HAP-1 (cell line): ENCODE data around the gene POLH.
"Not testable (repeated sequence)": the region's sequence is repeated elsewhere in the genome, so short reads cannot be mapped to it uniquely, and the experiment has no call there.

Experiments used
- DNase-seq, 2 experiments: peaks; one replicate each; pipeline ENCODE4 v3.0.0-alpha.2; 2016 to 2020; ENCODE audit warnings: low spot score in 2 of 2
- H3K27me3 ChIP-seq: fragments of 250-450 bp; sonication (Bioruptor Pico); 2 replicates; pipeline ENCODE4 v1.5.1; 2020; ENCODE audit warnings: low read depth, mild to moderate bottlenecking, moderate library complexity
- H3K36me3 ChIP-seq: fragments of 250-450 bp; sonication (Bioruptor Pico); replicated peaks from 2 replicates; pipeline ENCODE4 v1.5.1; 2020; ENCODE audit warnings: mild to moderate bottlenecking
- H3K4me1 ChIP-seq: fragments of 250-450 bp; sonication (Bioruptor Pico); 2 replicates; pipeline ENCODE4 v1.5.1; 2020; ENCODE audit warnings: mild to moderate bottlenecking
- H3K4me3 ChIP-seq: fragments of 250-450 bp; sonication (Bioruptor Pico); 2 replicates; pipeline ENCODE4 v1.5.1; 2020; ENCODE audit warnings: mild to moderate bottlenecking, moderate library complexity
- H3K9me3 ChIP-seq: fragments of 250-450 bp; sonication (Bioruptor Pico); 2 replicates; pipeline ENCODE4 v1.5.1; 2020; ENCODE audit warnings: mild to moderate bottlenecking, moderate library complexity
- in situ Hi-C: fragments of 300-500 bp; cut with MboI; formaldehyde crosslinking; loops from 3 replicates; pipeline ENCODE4 v1.14.3; 2020; ENCODE audit warnings: low sequenced_read_pairs, inconsistent platforms, mixed read lengths

The POLH gene

DNA sequence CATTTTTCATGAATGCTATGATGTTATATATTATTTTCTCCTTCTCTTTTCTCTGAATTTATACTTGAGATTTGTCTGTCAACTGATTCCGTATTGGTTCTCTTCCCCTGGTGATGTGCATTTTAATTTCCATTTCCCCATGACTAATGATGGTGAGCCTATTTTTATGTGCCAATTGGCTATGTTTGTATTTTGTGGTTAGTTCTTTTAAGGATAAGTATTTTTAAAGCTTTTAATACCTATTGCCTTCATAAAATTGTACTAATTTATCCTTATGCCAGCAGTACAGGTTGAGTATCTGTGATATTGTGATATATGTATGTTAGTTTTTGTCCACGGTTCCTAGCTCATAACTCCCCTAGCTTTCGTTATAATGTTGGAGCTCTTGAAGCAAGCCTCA lies 2.8 kb downstream of the POLH start:
- no peak overlapping the region for H3K4me3 ChIP-seq
- no peaks in the 10 kb centered on the region for H3K27me3 ChIP-seq
- no peak for DNase-seq
- H3K36me3 ChIP-seq, result peaks cover 10% of the 10 kb centered on the region
- in situ Hi-C loops, result no loop called here
- H3K4me1 ChIP-seq, result no peaks in the 10 kb centered on the region; the same call in 1 of the 2 replicates
- H3K9me3 ChIP-seq, result no peaks in the 10 kb centered on the region

DNA sequence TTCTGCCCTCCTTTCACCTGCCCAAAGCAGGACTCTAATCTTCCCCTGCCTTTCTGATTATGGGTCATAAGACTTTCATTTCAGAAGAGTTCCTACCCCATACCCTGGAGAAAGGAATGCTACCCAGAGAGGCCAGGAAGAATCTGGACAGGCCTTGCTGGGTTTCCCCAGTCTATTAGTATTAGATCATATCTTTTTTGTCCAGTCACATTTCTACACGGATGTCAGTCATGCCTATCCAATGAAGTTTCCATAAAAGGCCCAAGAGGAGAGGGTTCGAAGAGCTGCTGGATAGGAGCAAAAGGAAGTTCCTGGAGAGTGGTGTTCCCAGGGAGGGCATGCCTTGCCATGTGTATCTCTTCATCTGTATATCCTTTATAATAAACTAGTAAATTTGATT lies 3.2 kb downstream of the POLH start:
- DNase-seq, result no peak
- H3K9me3 ChIP-seq, result no peaks in the 10 kb centered on the region
- no peaks in the 10 kb centered on the region; the same call in 1 of the 2 replicates for H3K4me1 ChIP-seq
- H3K4me3 ChIP-seq, result no peak overlapping the region
- no peaks in the 10 kb centered on the region for H3K27me3 ChIP-seq
- peaks cover 14% of the 10 kb centered on the region for H3K36me3 ChIP-seq
- in situ Hi-C loops, result no loop called here

DNA sequence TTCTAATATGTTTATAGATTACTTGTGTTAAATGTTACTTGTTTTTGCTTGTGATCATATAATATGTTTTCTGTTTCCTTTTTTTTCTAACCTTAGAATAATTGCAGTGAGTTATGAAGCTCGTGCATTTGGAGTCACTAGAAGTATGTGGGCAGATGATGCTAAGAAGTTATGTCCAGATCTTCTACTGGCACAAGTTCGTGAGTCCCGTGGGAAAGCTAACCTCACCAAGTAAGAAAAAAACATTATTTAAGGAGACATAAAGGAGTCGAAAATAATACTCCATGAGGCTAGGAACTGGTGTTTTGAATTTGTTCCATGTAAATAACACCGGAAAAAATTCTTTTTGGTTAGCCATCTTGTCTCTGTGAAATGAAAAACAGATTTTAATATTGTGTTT lies 6.9 kb downstream of the POLH start:
- Histone ChIP-seq H3K9me3 (no peaks in the 10 kb centered on the region), H3K4me3 (no peak overlapping the region), H3K4me1 (no peaks in the 10 kb centered on the region), H3K36me3 (peaks cover 40% of the 10 kb centered on the region), H3K27me3 (no peaks in the 10 kb centered on the region)
- in situ Hi-C loops, result no loop called here
- no peak for DNase-seq

DNA sequence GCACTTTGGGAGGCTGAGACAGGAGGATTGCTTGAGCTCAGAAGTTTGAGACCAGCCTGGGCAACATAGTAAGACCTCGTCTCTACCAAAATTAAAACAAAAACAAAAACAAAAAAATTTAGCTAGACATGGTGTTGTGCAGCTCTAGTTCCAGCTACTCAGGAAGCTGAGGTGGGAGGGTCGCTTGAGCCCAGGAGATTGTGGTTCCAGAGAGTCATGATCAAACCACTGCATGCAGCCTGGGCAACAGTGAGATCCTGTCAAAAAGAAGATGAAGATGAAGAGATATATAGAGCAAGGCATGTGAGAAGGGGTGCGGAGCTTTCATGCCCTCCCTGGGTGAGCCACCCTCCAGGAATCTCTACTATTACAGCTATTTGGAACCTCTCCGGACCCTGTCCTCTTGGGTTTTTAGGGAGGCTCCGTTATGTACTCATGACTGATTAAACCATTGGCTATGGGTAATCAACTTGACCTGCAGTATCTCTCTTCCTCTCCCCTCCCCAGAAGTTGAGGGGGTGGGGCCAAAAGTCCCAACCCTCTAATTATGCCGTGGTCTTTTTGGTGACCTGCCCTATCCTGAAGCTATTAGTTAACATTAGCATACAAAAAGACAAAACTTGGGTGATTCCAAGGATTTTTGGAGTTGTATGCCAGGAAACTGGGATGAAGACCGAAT lies 9.0 kb downstream of the POLH start:
- H3K9me3 ChIP-seq, result no peaks in the 10 kb centered on the region
- no peaks in the 10 kb centered on the region for H3K27me3 ChIP-seq
- H3K4me3 ChIP-seq, result no peak overlapping the region
- in situ Hi-C loops, result no loop called here
- peaks cover 48% of the 10 kb centered on the region for H3K36me3 ChIP-seq
- no peak for DNase-seq
- no peaks in the 10 kb centered on the region for H3K4me1 ChIP-seq

DNA sequence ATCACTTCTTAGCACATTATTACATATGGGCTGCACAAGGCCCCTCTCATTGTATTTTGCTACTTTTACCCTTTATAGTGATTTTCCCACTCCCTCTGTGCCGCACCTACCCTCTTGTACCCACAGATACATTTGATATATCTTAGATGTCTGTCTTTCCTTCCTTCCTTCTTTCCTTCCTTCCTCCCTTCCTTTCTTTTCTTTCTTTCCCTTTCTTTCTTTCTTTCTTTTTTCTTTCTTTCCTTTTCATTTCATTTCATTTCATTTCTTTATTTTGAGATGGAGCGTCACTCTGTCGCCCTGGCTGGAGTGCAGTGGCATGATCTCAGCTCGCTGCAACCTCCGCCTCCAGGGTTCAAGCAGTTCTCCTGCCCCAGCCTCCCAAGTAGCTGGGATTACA lies 12.2 kb downstream of the POLH start:
- DNase-seq, result no peak
- H3K4me3 ChIP-seq, result no peak overlapping the region
- no peaks in the 10 kb centered on the region for H3K27me3 ChIP-seq
- in situ Hi-C loops, result no loop called here
- no peaks in the 10 kb centered on the region for H3K4me1 ChIP-seq
- H3K9me3 ChIP-seq, result no peaks in the 10 kb centered on the region
- peaks cover 55% of the 10 kb centered on the region for H3K36me3 ChIP-seq

DNA sequence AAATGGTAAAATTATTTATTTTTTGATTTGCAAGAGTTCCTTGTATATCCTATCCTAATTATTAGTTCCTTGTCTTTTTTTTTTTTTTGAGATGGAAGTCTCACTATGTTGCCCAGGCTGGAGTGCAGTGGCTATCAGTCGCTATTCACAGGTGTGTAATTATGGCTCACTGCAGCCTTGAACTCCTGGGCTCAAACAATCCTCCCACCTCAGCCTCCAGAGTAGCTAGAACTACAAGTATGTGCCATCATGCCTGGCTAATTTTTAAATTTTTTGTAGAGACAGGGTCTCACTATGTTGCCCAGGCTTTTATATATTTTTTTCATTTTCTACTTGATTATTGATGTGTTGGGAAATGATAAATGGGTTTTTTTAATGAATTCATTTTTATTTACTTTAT lies 13.6 kb downstream of the POLH start:
- peaks cover 42% of the 10 kb centered on the region for H3K36me3 ChIP-seq
- H3K4me1 ChIP-seq, H3K27me3 ChIP-seq, in situ Hi-C loops, H3K4me3 ChIP-seq, DNase-seq, H3K9me3 ChIP-seq: not testable (repeated sequence)

DNA sequence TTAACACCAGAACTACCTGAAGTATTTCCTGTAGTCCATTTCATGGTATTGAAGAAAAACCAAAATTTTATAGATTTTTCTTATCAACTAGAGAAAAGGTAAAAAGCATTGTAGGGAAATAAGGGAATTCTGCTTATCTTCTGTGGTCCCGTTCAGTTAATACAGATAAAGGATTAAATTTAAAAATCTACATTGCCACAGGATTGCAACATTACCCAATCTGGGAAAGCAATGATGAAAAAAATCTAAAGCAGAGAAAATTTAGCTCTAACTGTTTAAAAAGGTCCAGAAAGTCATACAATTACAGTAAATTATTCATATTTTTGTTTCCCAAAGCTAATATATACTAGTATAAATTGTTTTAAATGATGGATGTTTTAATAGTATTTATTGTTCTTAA lies 18.0 kb downstream of the POLH start:
- in situ Hi-C loops, result no loop called here
- H3K36me3 ChIP-seq, result peaks cover 17% of the 10 kb centered on the region
- H3K9me3 ChIP-seq, result no peaks in the 10 kb centered on the region
- no peak for DNase-seq
- H3K4me1 ChIP-seq, result no peaks in the 10 kb centered on the region
- H3K27me3 ChIP-seq, result no peaks in the 10 kb centered on the region
- no peak overlapping the region for H3K4me3 ChIP-seq

DNA sequence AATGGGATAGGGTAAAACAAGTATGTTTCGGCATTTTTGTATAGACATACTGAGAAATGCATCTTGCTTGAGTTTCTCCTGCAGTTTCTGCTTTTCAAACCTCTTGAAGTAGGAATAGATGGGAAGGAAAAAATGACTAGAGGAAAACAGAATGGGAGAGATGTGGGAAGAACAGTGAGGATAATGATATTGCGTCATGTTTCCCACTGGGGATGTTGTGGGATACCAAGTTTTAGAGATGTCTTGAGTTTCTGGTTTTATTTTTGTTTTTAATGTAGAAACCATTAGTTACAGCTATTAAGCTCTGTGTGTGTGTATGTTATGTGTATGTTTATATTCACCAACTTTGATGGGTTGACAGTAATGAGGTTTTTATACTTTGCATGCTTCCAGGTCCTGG lies 24.6 kb downstream of the POLH start:
- peaks cover 32% of the 10 kb centered on the region for H3K36me3 ChIP-seq
- no peak for DNase-seq
- no peaks in the 10 kb centered on the region for H3K27me3 ChIP-seq
- in situ Hi-C loops, result no loop called here
- no peaks in the 10 kb centered on the region for H3K9me3 ChIP-seq
- no peak overlapping the region for H3K4me3 ChIP-seq
- no peaks in the 10 kb centered on the region for H3K4me1 ChIP-seq

DNA sequence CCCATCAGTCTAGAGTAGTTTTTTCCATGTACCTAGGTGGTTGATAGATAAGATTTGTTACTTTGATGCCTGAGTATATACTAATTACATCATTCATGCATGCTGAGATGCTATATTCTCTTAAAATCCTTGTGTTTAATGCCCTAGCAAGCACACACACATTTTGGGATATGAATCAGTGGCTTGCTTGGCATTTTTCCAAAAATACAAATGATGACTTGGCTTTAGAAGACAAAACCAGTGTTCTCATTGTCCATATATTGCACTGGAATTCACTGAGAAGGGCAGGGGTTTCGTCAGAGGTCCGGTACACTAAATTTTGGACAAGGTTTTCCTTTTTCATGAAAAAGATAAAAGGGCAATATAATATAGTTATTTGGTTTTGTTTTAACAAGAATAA lies 28.2 kb downstream of the POLH start:
- DNase-seq, result no peak
- in situ Hi-C loops, result no loop called here
- Histone ChIP-seq H3K4me1 (no peaks in the 10 kb centered on the region), H3K9me3 (no peaks in the 10 kb centered on the region), H3K4me3 (no peak overlapping the region), H3K27me3 (no peaks in the 10 kb centered on the region), H3K36me3 (peaks cover 31% of the 10 kb centered on the region)

DNA sequence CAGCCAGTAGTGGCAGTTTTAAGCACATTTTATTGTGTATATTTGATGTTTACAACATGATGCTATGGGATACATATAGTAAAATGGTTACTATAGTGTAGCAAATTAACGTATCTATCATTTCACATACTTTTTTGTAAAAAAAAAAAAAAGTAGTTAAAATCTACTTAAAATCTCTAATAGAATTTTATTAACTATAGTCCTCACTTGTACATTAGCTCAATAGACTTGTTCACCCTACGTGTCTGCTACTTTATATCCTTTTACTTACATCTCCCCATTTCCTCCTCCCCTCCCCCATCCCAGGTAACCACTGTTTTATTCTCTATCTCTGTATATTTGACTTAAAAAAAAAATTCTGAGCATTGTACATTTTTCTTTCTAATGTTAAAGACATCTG lies 30.0 kb downstream of the POLH start:
- Histone ChIP-seq H3K9me3 (no peaks in the 10 kb centered on the region), H3K4me1 (no peaks in the 10 kb centered on the region), H3K36me3 (peaks cover 39% of the 10 kb centered on the region), H3K27me3 (no peaks in the 10 kb centered on the region), H3K4me3 (no peak overlapping the region)
- DNase-seq, result no peak
- in situ Hi-C loops, result no loop called here

DNA sequence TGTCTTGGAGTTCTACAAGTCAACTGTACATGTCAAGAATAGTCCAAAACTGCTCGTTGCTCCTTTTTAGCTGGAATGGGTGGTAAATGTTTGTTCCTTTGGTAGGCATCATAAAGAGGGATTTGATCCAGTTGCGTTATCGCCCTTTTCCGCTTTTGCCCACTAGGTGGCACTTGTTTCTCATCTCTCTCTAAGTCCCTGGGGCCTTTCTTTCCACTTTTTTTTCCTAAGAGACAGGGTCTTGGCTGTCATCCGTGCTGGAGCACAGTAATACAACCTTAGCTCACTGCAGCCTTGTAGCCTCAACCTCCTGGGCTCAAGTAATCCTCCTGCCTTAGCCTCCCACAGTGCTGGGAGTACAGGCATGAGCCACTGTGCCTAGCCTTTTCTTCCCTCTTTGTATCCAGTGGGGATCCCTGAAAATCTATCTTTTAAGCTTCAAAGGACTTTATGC lies 32.4 kb downstream of the POLH start:
- no peaks in the 10 kb centered on the region for H3K4me1 ChIP-seq
- DNase-seq, result peak; percentile 67 to 84
- H3K36me3 ChIP-seq, result peaks cover 26% of the 10 kb centered on the region
- no peaks in the 10 kb centered on the region for H3K9me3 ChIP-seq
- no peaks in the 10 kb centered on the region for H3K27me3 ChIP-seq
- H3K4me3 ChIP-seq, result no peak overlapping the region
- in situ Hi-C loops, result no loop called here

DNA sequence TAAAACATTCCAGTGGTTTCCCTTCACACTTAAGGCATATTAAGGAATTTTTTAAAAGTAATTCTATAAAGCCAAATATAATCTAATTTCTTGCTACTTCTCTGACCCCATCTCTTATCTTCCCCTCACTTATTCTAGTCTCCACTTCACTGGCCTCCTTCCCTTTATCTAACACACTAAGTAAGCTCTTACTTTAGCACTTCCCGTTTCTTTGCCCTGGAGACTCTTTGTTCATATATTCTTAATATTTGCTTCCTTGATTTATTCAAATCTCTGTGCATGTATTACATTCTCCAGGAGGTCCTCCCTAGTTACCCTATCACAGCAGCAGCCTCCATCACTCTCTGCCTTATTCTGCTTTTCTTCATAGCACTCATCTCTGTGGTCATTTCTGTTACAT lies 32.8 kb downstream of the POLH start:
- in situ Hi-C loops, result no loop called here
- no peak for DNase-seq
- Histone ChIP-seq H3K4me1 (no peaks in the 10 kb centered on the region), H3K9me3 (no peaks in the 10 kb centered on the region), H3K4me3 (no peak overlapping the region), H3K36me3 (peaks cover 25% of the 10 kb centered on the region), H3K27me3 (no peaks in the 10 kb centered on the region)

DNA sequence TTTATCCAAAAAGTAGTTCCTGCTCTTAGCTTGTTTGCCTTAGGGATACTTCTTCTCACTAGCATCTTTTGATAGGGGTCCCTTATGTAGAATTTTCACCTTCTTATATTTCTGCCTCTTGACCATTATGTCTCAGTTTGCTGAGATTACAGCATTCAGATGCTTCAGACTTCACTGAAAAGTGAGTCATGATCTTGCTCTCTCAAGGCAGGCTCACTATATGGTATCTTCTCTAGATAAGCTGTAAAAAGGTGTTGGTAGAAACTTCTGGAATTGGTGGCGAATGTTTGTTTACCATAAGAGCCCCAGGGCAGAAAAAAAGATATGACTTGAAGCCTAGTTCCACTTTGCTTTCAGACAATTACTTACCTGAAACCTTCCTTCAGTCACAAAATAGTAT lies 33.4 kb downstream of the POLH start:
- no peak for DNase-seq
- Histone ChIP-seq H3K27me3 (no peaks in the 10 kb centered on the region), H3K36me3 (peaks cover 25% of the 10 kb centered on the region), H3K4me3 (no peak overlapping the region), H3K9me3 (no peaks in the 10 kb centered on the region), H3K4me1 (no peaks in the 10 kb centered on the region)
- in situ Hi-C loops, result no loop called here

DNA sequence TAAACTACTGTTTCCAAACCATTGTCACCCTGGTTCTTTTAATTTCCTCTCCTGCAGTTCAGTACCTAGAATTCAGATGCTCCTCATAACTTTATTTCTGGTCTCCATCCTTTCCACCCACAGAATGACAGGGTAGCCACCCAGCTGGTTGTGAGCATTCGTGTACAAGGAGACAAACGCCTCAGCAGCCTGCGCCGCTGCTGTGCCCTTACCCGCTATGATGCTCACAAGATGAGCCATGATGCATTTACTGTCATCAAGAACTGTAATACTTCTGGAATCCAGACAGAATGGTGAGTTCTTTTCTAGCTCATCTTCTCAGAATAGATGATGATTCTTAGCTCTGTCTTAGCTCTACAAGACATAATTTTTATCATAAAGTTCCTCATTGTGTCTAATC lies 34.4 kb downstream of the POLH start:
- no peak for DNase-seq
- peaks cover 25% of the 10 kb centered on the region for H3K36me3 ChIP-seq
- H3K4me3 ChIP-seq, result no peak overlapping the region
- in situ Hi-C loops, result no loop called here
- no peaks in the 10 kb centered on the region for H3K27me3 ChIP-seq
- H3K4me1 ChIP-seq, result no peaks in the 10 kb centered on the region
- H3K9me3 ChIP-seq, result no peaks in the 10 kb centered on the region
